CD4-positive, alpha-beta T cell treated with Interleukin-6 at 100 ng/mL for 8 hours (primary cell): Measurements from ENCODE around the gene CKAP2L.

Experiments used
- DNase-seq: peaks from one replicate; pipeline ENCODE4 v3.0.0-alpha.2; 2020; ENCODE audit warnings: mixed read lengths, low spot score

Gene CKAP2L

GRCh38 chr2:112760149-112760548 lies 4.3 kb downstream of the CKAP2L start:
- no peak for DNase-seq

- DNase-seq = no peak
Observed at GRCh38 chr2:112758711-112759110, 5.7 kb downstream of the CKAP2L start.

GRCh38 chr2:112757265-112757664 lies 7.1 kb downstream of the CKAP2L start:
- no peak for DNase-seq

GRCh38 chr2:112756207-112756606 lies 8.2 kb downstream of the CKAP2L start:
- no peak for DNase-seq

GRCh38 chr2:112755444-112755843 lies 9.0 kb downstream of the CKAP2L start:
- no peak for DNase-seq

GRCh38 chr2:112754564-112754963 lies 9.8 kb downstream of the CKAP2L start:
- no peak for DNase-seq

GRCh38 chr2:112752667-112753066 lies 11.7 kb downstream of the CKAP2L start:
- DNase-seq = no peak

GRCh38 chr2:112751451-112752197 lies 12.8 kb downstream of the CKAP2L start:
- no peak for DNase-seq

- DNase-seq = no peak
Observed at GRCh38 chr2:112750560-112750843, 13.9 kb downstream of the CKAP2L start.

- peak; percentile 79 for DNase-seq
Observed at GRCh38 chr2:112749755-112750559, 14.5 kb downstream of the CKAP2L start.

GRCh38 chr2:112740527-112740926 lies 23.9 kb downstream of the CKAP2L start:
- no peak for DNase-seq

- DNase-seq = no peak
Observed at GRCh38 chr2:112737542-112738232, 26.7 kb downstream of the CKAP2L start.

- no peak for DNase-seq
Observed at GRCh38 chr2:112733871-112734270, 30.5 kb downstream of the CKAP2L start.

- no peak for DNase-seq
Observed at GRCh38 chr2:112733456-112733855, 31.0 kb downstream of the CKAP2L start.

GRCh38 chr2:112731479-112731878 lies 32.9 kb downstream of the CKAP2L start:
- DNase-seq = no peak

- DNase-seq = no peak
Observed at GRCh38 chr2:112730791-112731190, 33.6 kb downstream of the CKAP2L start.

- no peak for DNase-seq
Observed at GRCh38 chr2:112730216-112730615, 34.2 kb downstream of the CKAP2L start.

GRCh38 chr2:112728378-112729175 lies 35.8 kb downstream of the CKAP2L start:
- no peak for DNase-seq

- no peak for DNase-seq
Observed at GRCh38 chr2:112728029-112728362, 36.4 kb downstream of the CKAP2L start.

- DNase-seq = no peak
Observed at GRCh38 chr2:112727276-112728028, 37.0 kb downstream of the CKAP2L start.

GRCh38 chr2:112726487-112727190 lies 37.8 kb downstream of the CKAP2L start:
- peak; percentile 85 for DNase-seq
